Measurements from ENCODE around the gene CREG1.

Gene CREG1

GRCh38 chr1:167529829-167530474, 23.6 kb downstream of the CREG1 start:
- DNase-seq, result peak; percentile 94

DNA sequence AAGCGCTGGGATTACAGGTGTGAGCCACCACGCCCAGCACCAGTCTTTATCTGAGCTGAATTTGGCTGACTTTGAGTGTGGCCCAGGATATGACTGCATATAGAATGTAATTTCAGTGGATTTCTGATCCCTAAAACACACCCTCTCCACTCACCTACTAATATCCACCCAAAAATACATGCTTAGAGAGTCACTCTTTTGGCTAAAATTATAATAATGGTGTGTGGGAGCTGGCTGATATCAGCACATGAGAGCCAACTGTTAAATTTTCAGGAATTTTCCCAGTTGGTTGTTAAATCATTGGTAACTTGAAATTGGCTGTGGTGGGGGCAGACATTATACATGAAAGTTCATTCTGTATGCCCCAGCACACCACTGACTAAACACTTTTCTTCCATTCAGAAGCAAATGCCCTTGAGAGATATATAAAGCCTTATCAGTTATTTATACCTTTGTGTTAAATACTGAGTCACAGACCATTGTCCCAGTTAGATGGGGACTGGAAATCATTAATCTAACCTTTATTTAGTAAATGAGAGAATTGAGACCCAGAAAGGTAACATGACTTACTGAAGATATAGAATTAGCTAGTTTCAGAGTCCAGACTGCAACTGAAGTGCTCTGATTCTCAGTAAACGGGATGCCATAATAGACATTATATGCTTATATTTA, 25.4 kb downstream of the CREG1 start:
- no peak for DNase-seq

DNA sequence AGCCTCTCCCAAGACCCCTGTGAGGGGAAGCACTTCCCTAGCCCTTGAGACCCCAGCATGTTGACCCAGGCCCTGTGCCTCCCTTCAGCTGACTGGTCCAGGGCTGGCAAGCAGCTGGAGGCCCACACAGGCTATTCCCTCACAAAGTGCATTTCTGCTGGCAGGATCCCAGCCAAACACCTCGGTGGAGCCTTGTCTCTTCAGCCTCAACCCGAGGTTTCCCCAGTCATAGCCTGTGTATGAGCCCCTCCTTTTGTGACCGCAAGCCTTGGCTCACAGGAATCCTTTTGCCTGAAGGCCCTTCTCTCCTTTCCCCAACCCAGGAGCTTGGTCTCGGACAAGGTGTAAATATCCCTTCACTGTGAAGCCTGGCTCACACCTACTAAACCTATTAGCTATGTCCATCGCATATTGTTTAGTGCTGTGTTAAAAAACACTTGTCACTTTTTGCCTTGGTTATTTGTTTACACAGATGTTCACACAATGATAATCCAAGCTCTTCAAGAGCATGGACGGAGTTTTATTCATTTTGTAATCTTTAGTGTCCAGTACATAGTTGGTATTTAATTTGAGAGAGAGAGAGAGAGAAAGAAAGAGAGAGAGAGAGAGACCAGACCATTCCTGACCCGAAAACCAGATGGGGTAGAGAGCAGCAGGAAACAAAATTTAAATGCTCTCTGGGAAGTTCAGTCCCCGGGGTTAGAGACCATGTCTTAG, 26.7 kb downstream of the CREG1 start:
- no peak for DNase-seq

- DNase-seq, result no peak
Measured at GRCh38 chr1:167524651-167525050, 28.9 kb downstream of the CREG1 start.

DNA sequence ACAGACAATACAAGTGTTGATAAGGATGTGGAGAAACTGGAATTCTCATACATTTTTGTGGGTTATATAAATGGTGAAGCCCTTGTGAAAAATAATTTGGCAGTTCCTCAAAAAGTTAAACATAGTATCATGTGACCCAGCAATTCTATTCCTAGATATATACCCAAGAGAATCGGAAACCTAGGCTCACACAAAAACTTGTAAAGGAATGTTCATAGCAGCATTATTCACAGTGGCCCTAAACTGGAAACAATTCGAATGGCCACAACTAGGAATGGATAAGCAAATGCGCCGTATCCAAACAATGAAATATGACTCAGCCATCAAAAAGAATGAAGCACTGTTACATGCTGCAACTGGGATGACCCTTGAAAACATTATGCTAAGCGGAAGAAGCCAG, 31.3 kb downstream of the CREG1 start:
- no peak for DNase-seq

DNA sequence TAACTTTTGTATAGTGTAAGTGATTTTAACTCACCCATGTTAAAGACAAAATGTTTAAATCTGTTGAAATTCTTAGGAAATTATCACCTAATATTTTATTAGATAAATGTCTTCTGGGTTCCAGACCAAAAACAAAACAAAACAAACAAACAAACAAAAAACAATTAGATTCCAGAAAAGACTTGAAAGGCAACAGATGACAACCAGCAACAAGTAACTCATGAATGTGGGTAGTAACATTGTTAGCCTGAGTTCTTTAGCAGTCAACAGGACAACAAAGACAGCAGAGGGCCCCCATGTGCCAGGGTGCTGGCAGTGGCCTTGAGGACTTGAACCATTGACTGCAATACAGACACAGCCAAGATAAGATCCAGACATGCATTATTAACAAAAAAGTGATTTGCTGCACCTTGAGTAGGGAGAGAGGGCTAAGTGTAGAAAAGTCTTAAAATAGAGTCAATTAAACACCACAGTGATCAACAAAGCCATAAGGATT, 32.8 kb downstream of the CREG1 start:
- DNase-seq, result no peak

GRCh38 chr1:167518331-167518700, 35.2 kb downstream of the CREG1 start, which contains the start of gene CD247:
TSS of gene CD247 (minus strand) at chr1:167518529. CDS start at chr1:167518465, 64 bp downstream.
- no peak for DNase-seq

GRCh38 chr1:167517535-167518330, 35.8 kb downstream of the CREG1 start:
- no peak for DNase-seq

- DNase-seq, result no peak
Measured at GRCh38 chr1:167516404-167517388, 36.9 kb downstream of the CREG1 start.

GRCh38 chr1:167515893-167516321, 37.7 kb downstream of the CREG1 start:
- DNase-seq, result no peak

GRCh38 chr1:167515461-167515860, 38.1 kb downstream of the CREG1 start:
- no peak for DNase-seq

DNA sequence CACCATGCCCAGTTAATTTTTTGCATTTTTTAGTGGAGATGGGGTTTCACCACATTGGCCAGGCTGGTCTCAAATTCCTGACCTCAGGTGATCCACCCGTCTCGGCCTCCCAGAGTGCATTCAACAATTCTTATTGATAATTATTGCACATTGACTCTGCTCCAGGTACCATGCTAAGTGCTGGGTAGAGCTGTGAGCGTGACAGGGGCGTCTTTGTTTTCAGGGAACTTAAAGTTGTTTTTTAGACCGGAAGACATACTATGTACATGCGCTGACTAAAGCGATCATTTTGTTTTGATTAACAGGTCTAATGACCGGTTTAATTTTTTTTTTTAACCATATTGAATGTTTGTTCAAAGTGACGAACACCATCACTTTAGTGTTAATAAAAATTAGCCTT, 39.3 kb downstream of the CREG1 start:
- no peak for DNase-seq

- no peak for DNase-seq
Measured at GRCh38 chr1:167512046-167512654, 41.4 kb downstream of the CREG1 start.

GRCh38 chr1:167511374-167511986, 42.1 kb downstream of the CREG1 start:
- no peak for DNase-seq

GRCh38 chr1:167510881-167511280, 42.7 kb downstream of the CREG1 start:
- DNase-seq, result peak; percentile 24

- DNase-seq, result no peak
Measured at GRCh38 chr1:167510244-167510643, 43.3 kb downstream of the CREG1 start.

DNA sequence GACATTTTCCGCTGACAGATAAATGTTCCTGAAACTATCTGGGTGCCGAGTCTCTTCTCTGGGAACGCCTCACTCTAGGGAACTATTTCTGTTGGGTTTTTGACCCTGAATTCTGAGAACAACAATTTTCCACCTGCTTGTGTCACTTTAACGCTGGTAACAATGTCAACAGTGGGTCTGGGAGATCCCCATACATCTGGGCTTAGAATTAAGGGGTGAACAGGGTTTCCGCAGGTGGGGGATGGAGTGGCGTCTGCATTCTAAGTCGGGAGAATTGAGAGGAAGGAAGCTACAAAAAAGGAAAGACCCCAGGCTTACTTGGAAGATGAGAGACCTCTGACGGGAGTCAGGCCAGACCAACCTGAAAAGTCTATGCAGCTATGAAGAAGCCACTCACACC, 44.0 kb downstream of the CREG1 start:
- no peak for DNase-seq

DNA sequence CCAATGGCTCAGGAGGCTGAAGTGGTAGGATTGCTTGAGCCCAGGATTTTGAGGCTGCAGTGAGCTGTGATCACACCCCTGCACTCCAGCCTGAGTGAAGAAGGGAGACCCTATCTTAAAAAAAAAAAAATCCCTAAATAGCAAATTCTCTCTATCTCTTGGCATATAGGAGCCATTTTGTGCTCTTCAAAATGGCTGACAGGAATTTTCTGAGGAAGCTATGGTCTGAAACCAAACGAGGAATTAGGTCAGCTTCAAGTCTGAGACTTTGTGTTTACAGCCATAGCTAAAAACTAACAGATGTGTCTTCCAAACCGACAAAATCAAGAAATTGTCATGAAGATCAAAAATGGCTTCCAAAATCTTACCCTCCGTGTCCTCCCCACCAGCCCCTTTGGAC, 45.8 kb downstream of the CREG1 start:
- no peak for DNase-seq

DNA sequence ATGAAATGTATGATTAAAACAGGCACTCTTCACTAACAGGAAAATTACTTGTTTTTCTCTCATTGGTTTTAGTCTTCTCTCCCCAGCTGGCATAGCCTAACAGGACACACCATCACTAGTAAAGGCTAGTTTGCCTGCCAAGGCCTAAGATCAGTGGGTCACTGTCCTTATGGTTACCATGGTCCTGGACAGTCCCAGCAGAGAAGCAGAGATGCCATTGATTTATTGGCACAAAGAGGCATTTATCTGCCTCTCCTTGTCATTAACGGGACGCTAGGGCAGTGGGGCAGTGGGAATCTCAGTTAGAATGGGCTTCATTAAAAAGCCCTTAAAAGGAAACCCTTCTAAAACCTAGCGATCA, 49.1 kb downstream of the CREG1 start:
- DNase-seq, result no peak

- no peak for DNase-seq
Measured at GRCh38 chr1:167503626-167504466, 49.7 kb downstream of the CREG1 start.
